Activated naive CD8-positive, alpha-beta T cell (primary cell): ENCODE results near the gene TSPAN17.

Experiments
- H3K27ac Mint-ChIP-seq: one replicate; pipeline ENCODE4 v1.8.0; 2021; ENCODE audit warnings: mixed read lengths
- H3K27me3 Mint-ChIP-seq: one replicate; pipeline ENCODE4 v1.8.0; 2021; ENCODE audit warnings: mixed read lengths
- H3K36me3 Mint-ChIP-seq: one replicate; pipeline ENCODE4 v1.8.0; 2021; ENCODE audit warnings: mixed read lengths
- H3K4me1 Mint-ChIP-seq: one replicate; pipeline ENCODE4 v1.8.0; 2021; ENCODE audit warnings: low read depth, mixed read lengths
- H3K4me3 Mint-ChIP-seq: one replicate; pipeline ENCODE4 v1.8.0; 2021; ENCODE audit warnings: mild to moderate bottlenecking, mixed read lengths
- H3K9me3 Mint-ChIP-seq: one replicate; pipeline ENCODE4 v1.8.0; 2021; ENCODE audit warnings: low read depth, mixed read lengths

Gene TSPAN17

DNA sequence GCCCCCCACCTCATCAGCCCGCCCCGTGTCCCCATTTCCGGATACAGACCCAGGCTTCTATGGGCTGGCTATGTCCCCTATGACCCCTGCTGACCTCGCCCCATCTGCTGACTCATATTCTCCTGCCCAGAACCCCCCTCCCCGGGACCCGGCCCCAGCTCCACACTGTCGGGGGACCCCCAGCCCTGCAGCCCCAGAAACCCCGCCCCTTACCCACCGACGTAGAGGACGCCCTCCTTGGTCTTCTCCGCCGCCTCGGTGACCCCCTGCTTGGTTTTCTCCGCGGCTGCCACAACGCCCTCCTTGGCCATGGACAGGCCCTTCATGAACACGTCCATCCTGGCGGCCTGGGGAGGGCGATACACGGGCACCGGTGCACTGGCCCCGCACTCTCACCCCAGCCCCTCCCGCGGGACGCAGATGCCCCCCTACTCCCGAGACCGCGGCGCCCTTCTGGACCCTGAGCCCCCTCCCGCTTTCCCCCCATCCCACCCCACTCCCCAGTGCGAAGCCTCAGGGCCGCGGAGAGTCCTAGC, 17.9 kb upstream of the TSPAN17 start:
- Mint-ChIP-seq H3K4me3 (peak overlapping the region; percentile 52), H3K36me3 (no peaks in the 10 kb centered on the region), H3K9me3 (no peaks in the 10 kb centered on the region), H3K4me1 (peaks cover 11% of the 10 kb centered on the region), H3K27ac (no peak overlapping the region), H3K27me3 (peaks cover 37% of the 10 kb centered on the region)

DNA sequence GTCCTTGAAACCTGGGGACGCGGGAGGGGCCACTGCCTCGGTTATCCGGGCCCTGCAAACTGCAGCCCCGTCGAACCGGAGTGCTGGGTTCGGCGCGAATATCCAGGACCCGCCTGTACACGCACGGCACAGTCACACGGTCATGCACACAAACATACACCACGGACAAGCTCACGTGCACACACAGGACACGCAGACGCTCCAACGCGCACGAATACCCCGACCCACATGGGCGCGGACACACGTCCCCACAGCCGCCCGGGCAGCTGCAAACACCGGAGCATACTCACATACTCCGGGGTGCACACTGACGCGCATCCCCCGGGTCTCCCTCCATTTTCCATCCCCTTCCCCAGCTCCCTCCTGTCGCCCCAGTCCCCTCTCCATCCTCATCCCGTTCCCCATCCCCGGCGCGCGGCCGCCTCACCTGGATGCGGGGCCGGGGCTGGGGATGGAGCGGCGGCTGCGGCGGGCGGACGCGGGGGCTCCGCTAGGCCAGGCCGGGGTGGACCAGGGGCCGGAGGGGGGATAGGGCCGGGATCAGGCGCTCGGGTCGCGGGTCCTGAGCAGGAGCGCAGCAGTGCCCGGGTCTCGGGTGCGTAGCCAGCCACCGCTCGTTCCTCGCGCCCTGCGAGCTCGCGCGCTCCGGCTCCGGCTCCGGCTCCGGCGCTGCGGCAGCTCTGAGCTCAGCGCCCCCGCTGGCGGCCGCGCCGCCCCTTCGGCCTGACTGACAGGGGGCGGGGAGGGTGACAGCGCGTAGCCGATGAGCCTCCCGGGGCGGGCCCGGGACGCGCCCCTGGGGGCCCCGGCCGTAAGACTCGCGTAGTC, 17.2 kb upstream of the TSPAN17 start, which contains the start of the genes EIF4E1B and SNCB:
Gene EIF4E1B, plus strand, starts transcription at position 823 of the 828 bp plus-strand sequence. CDS start 12,113 bp downstream, outside the sequence.
Gene SNCB, minus strand, starts transcription at position 682 of the 828 bp plus-strand sequence. CDS start 880 bp downstream, outside the sequence.
- peaks cover 11% of the 10 kb centered on the region for H3K4me1 Mint-ChIP-seq
- peak within 1 kb of the TSS; percentile 74 for H3K4me3 Mint-ChIP-seq
- H3K27me3 Mint-ChIP-seq = peaks cover 40% of the 10 kb centered on the region
- peaks cover under 1% of the 10 kb centered on the region for H3K9me3 Mint-ChIP-seq
- no peak within 1 kb of the TSS for H3K27ac Mint-ChIP-seq
- H3K36me3 Mint-ChIP-seq = no peaks in the 10 kb centered on the region

DNA sequence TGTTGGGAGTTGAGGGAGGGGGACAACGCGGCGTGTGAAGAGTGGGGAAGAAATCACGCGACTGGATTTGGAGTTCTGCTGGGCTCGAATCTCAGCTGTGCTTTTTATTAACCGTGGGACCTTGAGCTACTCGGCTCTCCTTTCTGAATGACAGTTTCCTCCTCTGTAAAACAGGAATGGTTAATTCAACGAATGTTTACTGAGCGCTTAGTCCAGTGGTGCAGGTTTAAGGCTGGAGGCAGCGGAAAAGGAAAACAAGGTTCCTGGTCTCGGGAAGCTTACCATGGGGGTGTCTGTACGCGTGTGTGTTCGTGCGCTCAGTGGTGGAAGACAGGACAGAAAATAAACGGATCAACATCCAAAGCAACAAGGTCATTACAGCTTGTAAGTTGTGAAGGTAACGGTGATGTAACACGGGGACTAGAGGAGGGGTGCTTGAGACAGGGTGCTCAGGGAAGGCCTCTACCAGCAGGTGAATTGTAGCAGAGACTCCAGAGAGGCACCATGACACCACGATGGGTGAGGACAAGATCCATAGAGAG, 16.5 kb upstream of the TSPAN17 start:
- H3K27me3 Mint-ChIP-seq = peaks cover 44% of the 10 kb centered on the region
- peaks cover 3% of the 10 kb centered on the region for H3K9me3 Mint-ChIP-seq
- H3K4me3 Mint-ChIP-seq = peak overlapping the region; percentile 74
- H3K36me3 Mint-ChIP-seq = no peaks in the 10 kb centered on the region
- H3K27ac Mint-ChIP-seq = no peak overlapping the region
- peaks cover 11% of the 10 kb centered on the region for H3K4me1 Mint-ChIP-seq

DNA sequence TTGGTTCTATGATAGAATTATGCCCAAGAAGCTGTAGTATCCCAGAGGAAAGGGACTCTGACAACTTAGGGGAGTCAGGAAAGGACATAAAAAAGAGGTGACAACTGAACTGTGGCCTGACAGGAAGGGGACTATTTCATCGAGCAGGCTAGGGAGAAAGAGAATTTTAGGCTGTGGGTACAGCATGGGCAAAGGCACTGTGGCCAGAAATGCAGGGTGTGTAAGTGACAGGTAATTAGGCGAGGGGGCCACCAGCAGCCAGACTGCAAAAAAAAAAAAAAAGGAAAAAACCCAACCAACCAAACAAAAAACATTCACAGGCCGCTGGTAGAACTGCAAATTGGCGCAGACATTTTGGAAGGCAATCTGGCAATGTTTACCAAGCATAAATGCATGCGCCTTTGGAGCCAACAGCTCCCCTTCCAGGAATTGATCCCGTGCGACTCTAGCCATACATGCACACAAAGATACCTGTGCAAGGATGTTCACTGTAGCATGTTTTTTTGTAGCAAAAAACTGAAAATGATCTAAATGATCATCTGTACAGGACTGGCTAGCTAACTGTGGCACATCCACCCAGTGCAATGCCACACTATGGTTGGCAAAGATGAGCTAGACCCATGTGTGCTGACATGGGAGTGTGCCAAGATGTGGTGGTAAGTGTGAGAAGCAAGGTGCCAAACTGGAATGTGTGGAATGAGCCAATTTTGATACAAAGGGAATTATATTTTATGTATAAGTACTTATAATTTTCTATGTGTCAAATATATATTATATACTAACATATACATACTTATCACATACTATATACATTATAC, 15.7 kb upstream of the TSPAN17 start:
- Mint-ChIP-seq H3K9me3 (peaks cover 3% of the 10 kb centered on the region), H3K27ac (no peak overlapping the region), H3K4me1 (peaks cover 11% of the 10 kb centered on the region), H3K36me3 (no peaks in the 10 kb centered on the region), H3K4me3 (no peak overlapping the region), H3K27me3 (peaks cover 44% of the 10 kb centered on the region)

DNA sequence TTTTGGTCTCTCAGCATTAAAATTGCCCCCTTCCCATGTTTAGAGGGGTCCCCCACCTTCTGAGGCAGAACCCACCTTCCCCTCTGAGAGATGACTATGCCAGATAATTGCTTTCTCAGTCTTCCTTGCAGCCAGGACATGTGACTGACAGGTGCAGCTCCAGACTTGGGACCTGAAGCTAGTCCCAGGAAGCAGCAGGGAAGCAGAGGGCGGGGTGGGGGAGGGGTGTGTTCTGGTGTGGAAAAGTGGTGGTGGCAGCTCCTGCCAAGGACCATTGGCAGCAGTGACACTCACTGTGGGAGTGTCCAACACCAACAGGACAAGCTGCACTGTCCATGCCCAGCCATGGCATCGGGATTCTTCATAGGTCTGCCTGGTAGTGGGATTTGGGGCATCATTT, 14.5 kb upstream of the TSPAN17 start:
- Mint-ChIP-seq H3K4me3 (no peak overlapping the region), H3K9me3 (peaks cover 3% of the 10 kb centered on the region), H3K4me1 (peaks cover 11% of the 10 kb centered on the region), H3K36me3 (no peaks in the 10 kb centered on the region), H3K27me3 (peaks cover 46% of the 10 kb centered on the region), H3K27ac (no peak overlapping the region)

DNA sequence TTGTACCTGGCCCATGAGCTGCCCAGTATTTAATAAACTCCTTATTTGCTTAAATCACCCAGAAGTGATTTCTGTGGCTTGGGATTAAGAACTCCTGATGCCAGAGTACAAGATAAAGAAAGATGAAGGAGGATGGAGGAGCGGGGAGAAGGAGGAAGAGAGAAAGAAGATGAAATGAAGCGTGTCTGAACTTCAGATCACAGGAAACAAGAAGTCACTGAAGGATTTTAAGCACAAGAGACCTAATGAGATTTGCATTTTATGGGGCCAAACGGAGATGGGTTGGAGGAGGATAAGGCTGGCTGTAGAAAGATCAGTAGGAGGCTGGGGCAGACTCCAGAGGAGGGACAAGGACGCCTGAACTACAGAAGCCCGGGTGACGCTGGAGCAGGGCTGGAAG, 13.7 kb upstream of the TSPAN17 start:
- no peak overlapping the region for H3K4me3 Mint-ChIP-seq

DNA sequence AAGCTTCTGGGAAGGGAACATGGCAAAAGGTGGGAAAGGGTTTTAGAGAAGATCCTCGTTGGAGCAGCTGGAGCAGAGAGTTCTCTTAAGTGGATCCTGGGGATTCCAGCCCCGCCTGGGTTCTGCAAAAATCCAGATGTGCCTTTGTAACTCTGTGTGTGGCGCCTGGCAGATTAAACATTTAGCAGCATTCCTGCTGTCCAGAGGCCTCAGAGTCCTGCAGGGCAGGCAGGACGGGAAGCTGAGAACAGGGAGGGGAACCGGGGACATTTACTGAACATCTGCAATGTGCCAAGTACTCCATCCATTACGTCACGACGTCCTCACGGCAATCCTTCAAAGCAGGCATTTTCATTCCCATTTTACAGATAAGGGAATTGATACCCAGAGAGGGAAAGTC, 10.9 kb upstream of the TSPAN17 start:
- Mint-ChIP-seq H3K27me3 (peaks cover 25% of the 10 kb centered on the region), H3K9me3 (peaks cover 3% of the 10 kb centered on the region), H3K36me3 (no peaks in the 10 kb centered on the region), H3K4me3 (no peak overlapping the region), H3K4me1 (peaks cover 3% of the 10 kb centered on the region), H3K27ac (no peak overlapping the region)

More for the DNA sequence above, 13.7 kb upstream of the TSPAN17 start:
- Mint-ChIP-seq H3K9me3 (peaks cover 3% of the 10 kb centered on the region), H3K27ac (no peak overlapping the region), H3K36me3 (no peaks in the 10 kb centered on the region), H3K27me3 (peaks cover 39% of the 10 kb centered on the region), H3K4me1 (peaks cover 11% of the 10 kb centered on the region)

DNA sequence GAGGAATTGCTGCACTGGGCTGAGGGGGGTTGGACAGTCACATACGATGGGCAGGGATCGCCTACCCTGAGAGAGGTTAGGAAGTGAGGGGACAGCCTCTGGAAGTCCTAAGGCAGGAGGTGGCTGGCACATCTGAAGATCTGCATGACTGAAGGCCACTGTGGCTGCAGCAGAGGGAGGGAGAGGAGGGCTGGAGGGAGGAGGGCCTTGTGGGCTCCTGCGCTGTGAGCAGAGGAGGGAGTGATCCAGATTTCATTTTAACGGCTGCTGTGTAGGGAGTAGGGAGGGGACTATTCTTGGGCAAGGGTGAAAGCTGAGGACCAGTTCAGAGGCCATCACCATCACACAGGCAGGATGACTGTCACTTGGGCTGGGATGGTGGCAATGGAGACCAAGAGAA, 9.7 kb upstream of the TSPAN17 start:
- Mint-ChIP-seq H3K27me3 (peaks cover 21% of the 10 kb centered on the region), H3K4me1 (peaks cover 3% of the 10 kb centered on the region), H3K4me3 (no peak overlapping the region), H3K36me3 (no peaks in the 10 kb centered on the region), H3K9me3 (peaks cover 3% of the 10 kb centered on the region), H3K27ac (no peak overlapping the region)

DNA sequence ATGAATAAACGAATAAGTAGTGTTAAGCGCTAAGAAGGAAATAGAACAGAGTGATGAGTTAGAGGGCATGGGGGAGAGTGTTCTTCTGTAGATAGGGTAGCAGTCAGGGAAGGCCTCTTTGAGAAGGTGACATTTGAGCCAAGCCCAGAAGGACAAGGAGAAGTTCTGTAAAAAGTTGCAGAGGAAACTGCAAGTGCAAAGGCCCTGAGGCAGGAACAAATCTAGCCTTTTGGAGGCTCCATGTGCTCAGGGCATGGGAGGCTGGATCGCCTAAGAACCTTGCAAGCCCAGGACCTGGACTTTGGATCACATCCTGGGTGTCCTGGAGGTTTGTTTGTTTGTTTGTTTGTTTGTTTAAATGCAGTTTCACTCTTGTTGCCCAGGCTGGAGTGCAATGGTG, 8.8 kb upstream of the TSPAN17 start:
- Mint-ChIP-seq H3K27me3 (peaks cover 18% of the 10 kb centered on the region), H3K9me3 (peaks cover 3% of the 10 kb centered on the region), H3K4me3 (no peak overlapping the region), H3K4me1 (peaks cover 3% of the 10 kb centered on the region), H3K36me3 (no peaks in the 10 kb centered on the region), H3K27ac (no peak overlapping the region)

DNA sequence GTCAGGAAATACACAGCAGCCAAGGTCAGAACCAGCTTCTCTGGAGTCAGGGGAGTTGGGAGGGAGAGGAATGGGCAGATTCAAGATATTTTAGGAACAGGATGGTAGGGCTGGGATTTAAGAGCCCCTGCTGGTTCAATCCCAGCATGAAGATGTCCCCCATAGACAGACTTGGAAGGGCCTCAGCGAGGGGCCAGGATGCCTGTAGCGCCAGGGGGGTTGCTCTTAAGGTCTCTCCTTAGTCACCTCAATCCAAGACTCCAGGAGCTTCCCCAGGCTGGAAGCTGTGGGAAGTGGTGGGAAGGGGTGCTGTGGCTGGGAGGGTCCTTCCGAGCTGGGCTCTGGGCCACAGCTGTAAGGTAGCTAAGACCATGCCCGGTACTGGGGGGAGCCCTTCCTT, 8.1 kb upstream of the TSPAN17 start:
- no peaks in the 10 kb centered on the region for H3K4me1 Mint-ChIP-seq
- H3K27me3 Mint-ChIP-seq = peaks cover 10% of the 10 kb centered on the region
- H3K36me3 Mint-ChIP-seq = no peaks in the 10 kb centered on the region
- H3K4me3 Mint-ChIP-seq = no peak overlapping the region
- H3K9me3 Mint-ChIP-seq = peaks cover 3% of the 10 kb centered on the region
- H3K27ac Mint-ChIP-seq = no peak overlapping the region

DNA sequence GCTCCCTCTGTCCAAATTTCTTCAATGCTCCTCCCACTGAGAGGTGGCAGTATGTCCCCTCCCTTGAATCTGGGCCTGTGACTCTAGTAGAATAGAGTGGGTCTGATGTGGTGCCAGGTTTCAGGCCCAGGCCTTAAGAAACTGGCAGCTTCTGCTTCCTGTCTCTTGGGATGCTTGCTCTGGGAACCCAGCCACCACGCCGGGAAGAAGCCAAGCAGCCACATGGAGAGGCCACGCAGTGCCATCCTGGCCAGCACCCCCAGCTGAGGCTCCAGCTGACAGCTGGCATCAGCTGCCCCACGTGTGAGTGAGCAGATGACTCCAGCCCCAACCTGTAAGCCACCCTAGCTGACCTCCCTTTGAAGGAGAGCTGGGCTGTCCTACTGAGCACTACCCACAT, 7.3 kb upstream of the TSPAN17 start:
- Mint-ChIP-seq H3K9me3 (peaks cover 3% of the 10 kb centered on the region), H3K27me3 (peaks cover 6% of the 10 kb centered on the region), H3K36me3 (no peaks in the 10 kb centered on the region), H3K27ac (no peak overlapping the region), H3K4me3 (no peak overlapping the region), H3K4me1 (peaks cover 2% of the 10 kb centered on the region)

DNA sequence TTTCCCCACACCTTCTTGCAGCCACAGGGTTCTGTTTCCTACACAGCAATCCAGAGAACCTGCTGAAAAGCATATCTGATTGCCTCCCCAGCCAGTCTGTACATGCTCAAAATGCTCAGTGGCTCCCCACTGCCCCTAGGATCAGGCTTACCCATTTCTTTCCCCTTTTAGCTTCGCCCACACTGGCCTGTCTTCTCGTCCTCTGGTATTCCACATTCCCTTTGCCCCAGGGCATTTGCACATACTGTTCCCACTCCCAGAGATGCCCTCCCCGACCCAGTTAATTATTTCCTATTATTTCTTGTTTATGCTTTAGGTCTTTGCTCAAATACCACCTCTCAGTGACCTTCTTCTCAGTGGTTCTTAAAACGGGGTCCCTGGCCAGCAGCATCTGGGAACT, 6.7 kb upstream of the TSPAN17 start:
- Mint-ChIP-seq H3K36me3 (no peaks in the 10 kb centered on the region), H3K4me3 (no peak overlapping the region), H3K9me3 (no peaks in the 10 kb centered on the region)

DNA sequence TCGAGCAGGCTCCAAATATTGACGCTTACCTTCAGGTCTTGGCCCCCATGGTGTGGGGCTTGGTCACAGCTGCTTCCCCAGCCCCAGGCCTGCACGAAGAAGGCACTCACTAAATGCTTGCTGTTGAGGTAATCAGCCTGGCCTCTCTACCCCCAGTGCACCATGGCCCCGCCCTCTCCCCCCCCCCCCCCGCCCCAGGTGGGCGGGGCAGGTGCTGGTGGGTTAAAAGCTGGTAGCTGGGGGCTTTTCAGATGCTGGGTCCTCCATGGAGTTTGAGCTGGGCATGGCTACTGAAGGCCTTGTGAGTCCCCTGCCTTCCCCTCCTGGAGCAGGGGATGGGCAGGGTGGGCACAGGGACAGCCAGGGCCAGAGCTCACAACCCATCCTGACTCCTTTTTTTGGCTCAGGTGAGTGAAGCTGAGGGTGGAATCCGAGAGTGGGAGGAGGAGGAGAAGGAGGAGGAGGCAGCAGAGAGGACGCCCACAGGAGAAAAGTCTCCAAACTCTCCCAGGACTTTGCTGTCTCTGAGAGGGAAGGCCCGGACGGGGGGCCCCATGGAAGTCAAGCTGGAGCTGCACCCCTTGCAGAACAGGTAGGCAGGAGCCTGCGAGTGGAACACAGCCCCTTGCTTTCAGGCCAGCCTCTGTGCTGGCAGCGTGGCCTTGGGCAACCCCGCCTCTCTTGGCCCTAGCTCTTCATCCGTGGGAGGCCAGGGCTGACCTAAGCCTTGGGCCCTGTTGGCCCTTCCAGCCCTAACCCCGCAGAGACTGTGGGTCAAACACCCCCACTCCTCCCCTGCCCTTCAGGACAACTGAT, 4.4 kb upstream of the TSPAN17 start:
- Mint-ChIP-seq H3K4me3 (no peak overlapping the region), H3K27me3 (no peaks in the 10 kb centered on the region), H3K9me3 (no peaks in the 10 kb centered on the region), H3K36me3 (no peaks in the 10 kb centered on the region), H3K4me1 (peaks cover 14% of the 10 kb centered on the region), H3K27ac (no peak overlapping the region)

More for the DNA sequence above, 6.7 kb upstream of the TSPAN17 start:
- H3K4me1 Mint-ChIP-seq = peaks cover 3% of the 10 kb centered on the region
- no peak overlapping the region for H3K27ac Mint-ChIP-seq
- peaks cover 2% of the 10 kb centered on the region for H3K27me3 Mint-ChIP-seq
